ENCODE measurements around the gene PATE1.
A peak's percentile ranks its signal among the peaks of the same experiment; 100 is the strongest.
"Not testable (repeated sequence)": the region's sequence is repeated elsewhere in the genome, so short reads cannot be mapped to it uniquely, and the experiment has no call there.

Gene PATE1

GRCh38 chr11:125745979-125746378, at the start of gene PATE1:
PATE1 (plus strand) TSS chr11:125746279; CDS start chr11:125746305, 26 bp downstream.
- DNase-seq (ENCODE audit: low spot score in 2 of 2) (no peak), ATAC-seq (no peak)
- Mint-ChIP-seq H3K4me1 (no peaks in the 10 kb centered on the region), H3K27ac (no peak within 1 kb of the TSS), H3K4me3 (no peak within 1 kb of the TSS), H3K36me3 (no peaks in the 10 kb centered on the region), H3K9me3 (no peaks in the 10 kb centered on the region)

- H3K36me3 Mint-ChIP-seq = no peaks in the 10 kb centered on the region
- ATAC-seq (no peak), DNase-seq (ENCODE audit: low spot score in 2 of 2) (no peak)
- no peak overlapping the region for H3K4me3 Mint-ChIP-seq
- H3K9me3 Mint-ChIP-seq = no peaks in the 10 kb centered on the region
- no peaks in the 10 kb centered on the region for H3K4me1 Mint-ChIP-seq
- no peak overlapping the region for H3K27ac Mint-ChIP-seq
Observed at GRCh38 chr11:125701018-125701610, 45.0 kb upstream of the PATE1 start.

- Mint-ChIP-seq H3K27ac (no peak overlapping the region), H3K9me3 (no peaks in the 10 kb centered on the region), H3K4me3 (no peak overlapping the region), H3K36me3 (no peaks in the 10 kb centered on the region), H3K4me1 (no peaks in the 10 kb centered on the region)
- ATAC-seq (peak; percentile 31), DNase-seq (ENCODE audit: low spot score in 2 of 2) (no peak)
Observed at GRCh38 chr11:125701858-125702621, 44.0 kb upstream of the PATE1 start.

- H3K4me1 Mint-ChIP-seq; H3K4me3 Mint-ChIP-seq; H3K27ac Mint-ChIP-seq; H3K36me3 Mint-ChIP-seq; H3K9me3 Mint-ChIP-seq; ATAC-seq; DNase-seq (ENCODE audit: low spot score in 2 of 2): not testable (repeated sequence)
Observed at GRCh38 chr11:125704686-125705085, 41.4 kb upstream of the PATE1 start.

- Mint-ChIP-seq H3K9me3 (no peaks in the 10 kb centered on the region), H3K4me3 (no peak overlapping the region), H3K36me3 (no peaks in the 10 kb centered on the region), H3K27ac (no peak overlapping the region), H3K4me1 (no peaks in the 10 kb centered on the region)
- DNase-seq (ENCODE audit: low spot score in 2 of 2) = no peak
- ATAC-seq = no peak
Observed at GRCh38 chr11:125720781-125721180, 25.3 kb upstream of the PATE1 start.

GRCh38 chr11:125724125-125724524, 22.0 kb upstream of the PATE1 start:
- DNase-seq (ENCODE audit: low spot score in 2 of 2) = no peak
- Mint-ChIP-seq H3K4me3 (no peak overlapping the region), H3K27ac (no peak overlapping the region), H3K4me1 (no peaks in the 10 kb centered on the region), H3K36me3 (no peaks in the 10 kb centered on the region), H3K9me3 (no peaks in the 10 kb centered on the region)
- no peak for ATAC-seq

- no peak for DNase-seq (ENCODE audit: low spot score in 2 of 2)
- H3K36me3 Mint-ChIP-seq = no peaks in the 10 kb centered on the region
- no peak overlapping the region for H3K4me3 Mint-ChIP-seq
- no peak overlapping the region for H3K27ac Mint-ChIP-seq
- no peaks in the 10 kb centered on the region for H3K4me1 Mint-ChIP-seq
- ATAC-seq = no peak
- H3K9me3 Mint-ChIP-seq = no peaks in the 10 kb centered on the region
Observed at GRCh38 chr11:125728969-125729368, 17.1 kb upstream of the PATE1 start.

GRCh38 chr11:125740617-125741016, 5.5 kb upstream of the PATE1 start:
- DNase-seq (ENCODE audit: low spot score in 2 of 2) (no peak), ATAC-seq (no peak)
- no peaks in the 10 kb centered on the region for H3K4me1 Mint-ChIP-seq
- no peaks in the 10 kb centered on the region for H3K36me3 Mint-ChIP-seq
- no peak overlapping the region for H3K4me3 Mint-ChIP-seq
- H3K27ac Mint-ChIP-seq = no peak overlapping the region
- no peaks in the 10 kb centered on the region for H3K9me3 Mint-ChIP-seq

- ATAC-seq (no peak), DNase-seq (ENCODE audit: low spot score in 2 of 2) (no peak)
- Mint-ChIP-seq H3K4me3 (no peak overlapping the region), H3K9me3 (no peaks in the 10 kb centered on the region), H3K36me3 (no peaks in the 10 kb centered on the region), H3K27ac (no peak overlapping the region), H3K4me1 (no peaks in the 10 kb centered on the region)
Observed at GRCh38 chr11:125743681-125744080, 2.4 kb upstream of the PATE1 start.

- H3K4me1 Mint-ChIP-seq = no peaks in the 10 kb centered on the region
- no peaks in the 10 kb centered on the region for H3K36me3 Mint-ChIP-seq
- no peaks in the 10 kb centered on the region for H3K9me3 Mint-ChIP-seq
- DNase-seq (ENCODE audit: low spot score in 2 of 2) = no peak
- H3K27ac Mint-ChIP-seq = no peak overlapping the region
- no peak overlapping the region for H3K4me3 Mint-ChIP-seq
- ATAC-seq = no peak
Observed at GRCh38 chr11:125750629-125751028, 4.5 kb downstream of the PATE1 start.

GRCh38 chr11:125756050-125756449, 10.0 kb downstream of the PATE1 start:
- no peak for DNase-seq (ENCODE audit: low spot score in 2 of 2)
- H3K9me3 Mint-ChIP-seq = peaks cover 8% of the 10 kb centered on the region
- no peaks in the 10 kb centered on the region for H3K36me3 Mint-ChIP-seq
- H3K4me1 Mint-ChIP-seq = no peaks in the 10 kb centered on the region
- no peak overlapping the region for H3K27ac Mint-ChIP-seq
- no peak overlapping the region for H3K4me3 Mint-ChIP-seq
- ATAC-seq = no peak

- Mint-ChIP-seq H3K4me3 (no peak overlapping the region), H3K36me3 (no peaks in the 10 kb centered on the region), H3K4me1 (no peaks in the 10 kb centered on the region), H3K27ac (no peak overlapping the region), H3K9me3 (peaks cover 8% of the 10 kb centered on the region)
- DNase-seq (ENCODE audit: low spot score in 2 of 2) (no peak), ATAC-seq (no peak)
Observed at GRCh38 chr11:125762445-125762844, 16.4 kb downstream of the PATE1 start.

GRCh38 chr11:125763483-125763882, 17.4 kb downstream of the PATE1 start:
- H3K36me3 Mint-ChIP-seq = no peaks in the 10 kb centered on the region
- no peak overlapping the region for H3K4me3 Mint-ChIP-seq
- no peaks in the 10 kb centered on the region for H3K4me1 Mint-ChIP-seq
- peaks cover 4% of the 10 kb centered on the region for H3K9me3 Mint-ChIP-seq
- DNase-seq (ENCODE audit: low spot score in 2 of 2) (no peak), ATAC-seq (no peak)
- H3K27ac Mint-ChIP-seq = no peak overlapping the region

GRCh38 chr11:125766251-125766650, 20.2 kb downstream of the PATE1 start:
- no peak overlapping the region for H3K4me3 Mint-ChIP-seq
- no peaks in the 10 kb centered on the region for H3K4me1 Mint-ChIP-seq
- no peak overlapping the region for H3K27ac Mint-ChIP-seq
- DNase-seq (ENCODE audit: low spot score in 2 of 2) (no peak), ATAC-seq (no peak)
- no peaks in the 10 kb centered on the region for H3K9me3 Mint-ChIP-seq
- no peaks in the 10 kb centered on the region for H3K36me3 Mint-ChIP-seq

- ATAC-seq (no peak), DNase-seq (ENCODE audit: low spot score in 2 of 2) (no peak)
- Mint-ChIP-seq H3K4me1 (no peaks in the 10 kb centered on the region), H3K36me3 (no peaks in the 10 kb centered on the region), H3K9me3 (no peaks in the 10 kb centered on the region), H3K4me3 (no peak overlapping the region), H3K27ac (no peak overlapping the region)
Observed at GRCh38 chr11:125768336-125769046, 22.4 kb downstream of the PATE1 start.

- ATAC-seq (no peak), DNase-seq (ENCODE audit: low spot score in 2 of 2) (no peak)
- Mint-ChIP-seq H3K9me3 (no peaks in the 10 kb centered on the region), H3K27ac (no peak overlapping the region), H3K4me1 (no peaks in the 10 kb centered on the region), H3K36me3 (no peaks in the 10 kb centered on the region), H3K4me3 (no peak overlapping the region)
Observed at GRCh38 chr11:125770583-125770982, 24.5 kb downstream of the PATE1 start.

All from stimulated activated effector memory CD8-positive, alpha-beta T cell treated with anti-CD3 and anti-CD28 coated beads, Interleukin-12 subunit alpha, Interleukin-12 subunit beta, amount 100 ng/mL, for 72 hours (primary cell).